Naive thymus-derived CD4-positive, alpha-beta T cell (primary cell): ENCODE data around the gene NOC4L. TPM values are rescaled to one million over a fixed set of nuclear protein-coding genes. Genes with fewer than 3 reads are reported as not detected.

ENCODE experiments used
- ATAC-seq: fragments of 150-1000 bp; cut with Tn5 transposase; 2 replicates; pipeline ENCODE4 v1.10.0; 2021; ENCODE audit warnings: mild to moderate bottlenecking, moderate library complexity
- CTCF ChIA-PET: fragments of 350-600 bp; sonication (Branson Sonifier 250); formaldehyde crosslinking; loops from one replicate; lab custom pipeline; 2021; ENCODE audit warnings: antibody characterized with exemption; lab: Charles Lee
- POLR2A ChIA-PET: fragments of 350-600 bp; sonication (Branson Sonifier 250); formaldehyde crosslinking; loops from one replicate; lab custom pipeline; 2021; ENCODE audit warnings: antibody characterized with exemption, inconsistent platforms; lab: Charles Lee
- DNase-seq, 9 donors: peaks; one replicate each; pipeline versions ENCODE4 v3.0.0 to v3.0.0-alpha.2; 2020 to 2022; ENCODE audit warnings: mixed read lengths in 1 of 9
- H3K27ac ChIP-seq: one replicate; pipeline ENCODE4 v1.7.0; 2013; ENCODE audit warnings: mild to moderate bottlenecking, low read depth, low read length, moderate library complexity
- H3K27me3 ChIP-seq, 2 donors: one replicate each; pipeline ENCODE4 v1.7.0; 2013; ENCODE audit warnings: low read length in 2 of 2, mild to moderate bottlenecking in 2 of 2, moderate library complexity in 2 of 2; ENCODE audit not compliant: control insufficient read depth in 2 of 2, insufficient read depth in 2 of 2
- H3K36me3 ChIP-seq, 3 experiments: 1 replicate in 2 of 3; 2 replicates in 1 of 3; pipeline ENCODE4 v1.7.0; 2013; ENCODE audit warnings: low read length in 3 of 3, mild to moderate bottlenecking in 3 of 3, moderate library complexity in 1 of 3; ENCODE audit not compliant: insufficient read depth in 3 of 3, control insufficient read depth in 2 of 3
- H3K4me1 ChIP-seq, 2 donors: one replicate each; pipeline ENCODE4 v1.7.0; 2013; ENCODE audit warnings: low read length in 2 of 2, mild to moderate bottlenecking in 2 of 2, moderate library complexity in 1 of 2; ENCODE audit not compliant: control insufficient read depth in 2 of 2, insufficient read depth in 2 of 2
- H3K4me3 ChIP-seq: 2 replicates; pipeline ENCODE4 v1.7.0; 2013; ENCODE audit warnings: mild to moderate bottlenecking, low read length
- H3K9me3 ChIP-seq, 3 experiments: 1 replicate in 2 of 3; 2 replicates in 1 of 3; pipeline ENCODE4 v1.7.0; 2013; ENCODE audit warnings: low read length in 3 of 3; ENCODE audit not compliant: control insufficient read depth in 2 of 3
- H3K27ac Mint-ChIP-seq, 9 donors: one replicate each; pipeline ENCODE4 v1.8.0; 2020 to 2022; ENCODE audit warnings: mixed read lengths in 9 of 9, mild to moderate bottlenecking in 8 of 9, moderate library complexity in 5 of 9, inconsistent platforms in 2 of 9
- H3K27me3 Mint-ChIP-seq, 5 donors: one replicate each; pipeline ENCODE4 v1.8.0; 2021 to 2022; ENCODE audit warnings: mixed read lengths in 5 of 5, mild to moderate bottlenecking in 1 of 5
- H3K36me3 Mint-ChIP-seq, 5 donors: one replicate each; pipeline ENCODE4 v1.8.0; 2020 to 2022; ENCODE audit warnings: mixed read lengths in 5 of 5, mild to moderate bottlenecking in 3 of 5, inconsistent platforms in 1 of 5
- H3K4me1 Mint-ChIP-seq, 7 donors: one replicate each; pipeline ENCODE4 v1.8.0; 2020 to 2022; ENCODE audit warnings: mixed read lengths in 7 of 7, mild to moderate bottlenecking in 3 of 7, inconsistent platforms in 1 of 7
- H3K4me3 Mint-ChIP-seq, 10 donors: one replicate each; pipeline ENCODE4 v1.8.0; 2020 to 2022; ENCODE audit warnings: mild to moderate bottlenecking in 10 of 10, mixed read lengths in 10 of 10, moderate library complexity in 6 of 10, inconsistent platforms in 2 of 10
- H3K9me3 Mint-ChIP-seq, 11 donors: one replicate each; pipeline ENCODE4 v1.8.0; 2020 to 2022; ENCODE audit warnings: mixed read lengths in 11 of 11, mild to moderate bottlenecking in 4 of 11, inconsistent platforms in 1 of 11, moderate library complexity in 1 of 11
- intact Hi-C, 2 donors: fragments of 100-400 bp; cut with micrococcal nuclease; formaldehyde crosslinking; loops; one replicate each; pipeline ENCODE4 v1.15.1; 2023
- polyA plus RNA-seq, 2 donors: library from polyadenylated mRNA; unstranded; fragments of 300-500 nt; fragmentation: Illumina TruSeq; gene quantifications; one replicate each; pipeline ENCODE4 v1.2.3, GENCODE V29; 2021
- total RNA-seq, 6 experiments: library from RNA in 5 of 6; stranded (reverse) in 5 of 6; gene quantifications; 1 replicate in 5 of 6; 2 replicates in 1 of 6; pipeline ENCODE4 v1.2.3 and lab custom pipeline; 2021 to 2026

Gene NOC4L
- total and polyA plus RNA-seq, 7 experiments from 2014 or later, result 16.9 to 29.0 (median 21.1) TPM

- CTCF ChIA-PET, result no interaction called here
- Mint-ChIP-seq H3K27me3 (no peaks in the 10 kb centered on the region), H3K36me3 (peaks cover 4 to 52% (median 39%) of the 10 kb centered on the region in 5 donors), H3K4me3 (no peak overlapping the region), H3K27ac (peak overlapping the region in 1 of 9 donors; percentile 65), H3K9me3 (peaks cover 0 to 22% (median 3%) of the 10 kb centered on the region in 11 donors), H3K4me1 (peaks cover 0 to 4% (median 0%) of the 10 kb centered on the region in 7 donors)
- Histone ChIP-seq H3K36me3 (peaks cover 0 to 30% (median 0%) of the 10 kb centered on the region in 3 experiments), H3K27me3 (no peaks in the 10 kb centered on the region), H3K27ac (no peak overlapping the region), H3K9me3 (peaks cover 0 to 5% (median 0%) of the 10 kb centered on the region in 3 experiments), H3K4me3 (no peak overlapping the region), H3K4me1 (no peaks in the 10 kb centered on the region)
- DNase-seq, result no peak
- ATAC-seq, result no peak
- POLR2A ChIA-PET, result no interaction called here
- intact Hi-C loops, result no loop called here
Measured at GRCh38 chr12:132129007-132129406, 15.2 kb upstream of the NOC4L start.

- H3K9me3 ChIP-seq, result peaks cover 0 to 5% (median 0%) of the 10 kb centered on the region in 3 experiments
Measured at GRCh38 chr12:132130690-132131089, 13.6 kb upstream of the NOC4L start.

GRCh38 chr12:132131229-132131628 is 13.0 kb upstream of the NOC4L start:
- CTCF ChIA-PET, result no interaction called here
- H3K9me3 Mint-ChIP-seq, result peaks cover 0 to 22% (median 3%) of the 10 kb centered on the region in 11 donors

More at GRCh38 chr12:132130690-132131089, 13.6 kb upstream of the NOC4L start:
- no peak overlapping the region for H3K4me3 Mint-ChIP-seq
- H3K27me3 Mint-ChIP-seq, result no peaks in the 10 kb centered on the region
- H3K36me3 Mint-ChIP-seq, result peaks cover 4 to 39% (median 33%) of the 10 kb centered on the region in 5 donors
- no peak overlapping the region for H3K27ac Mint-ChIP-seq
- no peak for DNase-seq
- POLR2A ChIA-PET, result no interaction called here
- peaks cover 0 to 2% (median 0%) of the 10 kb centered on the region in 7 donors for H3K4me1 Mint-ChIP-seq
- intact Hi-C loops, result no loop called here
- CTCF ChIA-PET, result no interaction called here
- no peak overlapping the region for H3K4me3 ChIP-seq
- H3K9me3 Mint-ChIP-seq, result peaks cover 0 to 22% (median 3%) of the 10 kb centered on the region in 11 donors
- peaks cover 0 to 22% (median 0%) of the 10 kb centered on the region in 3 experiments for H3K36me3 ChIP-seq
- no peaks in the 10 kb centered on the region for H3K4me1 ChIP-seq
- no peak overlapping the region for H3K27ac ChIP-seq
- H3K27me3 ChIP-seq, result no peaks in the 10 kb centered on the region
- ATAC-seq, result no peak

GRCh38 chr12:132131952-132132351 is 12.3 kb upstream of the NOC4L start:
- H3K27ac Mint-ChIP-seq, result peak overlapping the region in 1 of 9 donors; percentile 26
- POLR2A ChIA-PET, result no interaction called here
- CTCF ChIA-PET, result interaction anchor here (0.6 kb wide), 1 partner anchor 88 kb away, joined by 4 read pairs; no protein-coding TSS in a partner anchor

More at GRCh38 chr12:132131229-132131628, 13.0 kb upstream of the NOC4L start:
- ATAC-seq, result no peak
- Mint-ChIP-seq H3K4me1 (peaks cover 0 to 2% (median 0%) of the 10 kb centered on the region in 7 donors), H3K27me3 (no peaks in the 10 kb centered on the region), H3K4me3 (no peak overlapping the region), H3K36me3 (peaks cover 4 to 37% (median 31%) of the 10 kb centered on the region in 5 donors), H3K27ac (peak overlapping the region in 1 of 9 donors; percentile 27)
- intact Hi-C loops, result no loop called here
- POLR2A ChIA-PET, result no interaction called here
- no peak for DNase-seq
- no peak overlapping the region for H3K4me3 ChIP-seq
- H3K27ac ChIP-seq, result no peak overlapping the region
- H3K4me1 ChIP-seq, result no peaks in the 10 kb centered on the region
- H3K36me3 ChIP-seq, result peaks cover 0 to 18% (median 0%) of the 10 kb centered on the region in 3 experiments
- no peaks in the 10 kb centered on the region for H3K27me3 ChIP-seq
- peaks cover 0 to 5% (median 0%) of the 10 kb centered on the region in 3 experiments for H3K9me3 ChIP-seq

GRCh38 chr12:132132609-132133430 is 11.4 kb upstream of the NOC4L start:
- peaks cover 0 to 4% (median 0%) of the 10 kb centered on the region in 3 experiments for H3K9me3 ChIP-seq
- intact Hi-C loops, result no loop called here
- Mint-ChIP-seq H3K4me3 (no peak overlapping the region), H3K27me3 (no peaks in the 10 kb centered on the region), H3K27ac (no peak overlapping the region), H3K4me1 (peaks cover 0 to 3% (median 0%) of the 10 kb centered on the region in 7 donors), H3K36me3 (peaks cover 5 to 26% (median 17%) of the 10 kb centered on the region in 5 donors), H3K9me3 (peaks cover 0 to 16% (median 3%) of the 10 kb centered on the region in 11 donors)
- no peak overlapping the region for H3K4me3 ChIP-seq
- ChIA-PET POLR2A (no interaction called here), CTCF (no interaction called here)
- DNase-seq (no peak), ATAC-seq (peak; percentile 8)
- no peak overlapping the region for H3K27ac ChIP-seq
- H3K27me3 ChIP-seq, result no peaks in the 10 kb centered on the region
- H3K36me3 ChIP-seq, result peaks cover 0 to 5% (median 0%) of the 10 kb centered on the region in 3 experiments
- H3K4me1 ChIP-seq, result no peaks in the 10 kb centered on the region

More at GRCh38 chr12:132131952-132132351, 12.3 kb upstream of the NOC4L start:
- Histone ChIP-seq H3K36me3 (peaks cover 0 to 11% (median 0%) of the 10 kb centered on the region in 3 experiments), H3K4me1 (no peaks in the 10 kb centered on the region), H3K27ac (no peak overlapping the region), H3K9me3 (peaks cover 0 to 5% (median 0%) of the 10 kb centered on the region in 3 experiments), H3K4me3 (no peak overlapping the region), H3K27me3 (no peaks in the 10 kb centered on the region)
- no peak overlapping the region for H3K4me3 Mint-ChIP-seq
- no peak for ATAC-seq
- H3K36me3 Mint-ChIP-seq, result peaks cover 4 to 31% (median 26%) of the 10 kb centered on the region in 5 donors
- no peaks in the 10 kb centered on the region for H3K27me3 Mint-ChIP-seq
- no peak for DNase-seq
- intact Hi-C loops, result no loop called here
- H3K4me1 Mint-ChIP-seq, result peaks cover 0 to 2% (median 0%) of the 10 kb centered on the region in 7 donors
- peaks cover 0 to 22% (median 3%) of the 10 kb centered on the region in 11 donors for H3K9me3 Mint-ChIP-seq

- Histone ChIP-seq H3K27me3 (no peaks in the 10 kb centered on the region), H3K4me3 (no peak overlapping the region), H3K4me1 (no peaks in the 10 kb centered on the region), H3K36me3 (peaks cover 0 to 11% (median 0%) of the 10 kb centered on the region in 3 experiments), H3K27ac (no peak overlapping the region), H3K9me3 (no peaks in the 10 kb centered on the region)
- Mint-ChIP-seq H3K27me3 (no peaks in the 10 kb centered on the region), H3K36me3 (peaks cover 4 to 17% (median 5%) of the 10 kb centered on the region in 5 donors), H3K4me3 (no peak overlapping the region), H3K9me3 (peaks cover 0 to 6% (median 2%) of the 10 kb centered on the region in 11 donors), H3K4me1 (peaks cover 0 to 3% (median 0%) of the 10 kb centered on the region in 7 donors), H3K27ac (no peak overlapping the region)
- ChIA-PET CTCF (no interaction called here), POLR2A (no interaction called here)
- intact Hi-C loops, result no loop called here
- ATAC-seq, result no peak
- DNase-seq, result no peak
Measured at GRCh38 chr12:132133952-132134652, 10.2 kb upstream of the NOC4L start.
